Esophagus squamous epithelium (tissue), 5 donors: ENCODE data around the gene DCC. TPM values are rescaled to one million over a fixed set of nuclear protein-coding genes. Genes with fewer than 3 reads are reported as not detected.

ENCODE experiments used
- DNase-seq: peaks from one replicate; lab custom pipeline; 2025; lab: John Stamatoyannopoulos, UW
- H3K27ac ChIP-seq, 4 donors: fragments of 200-600 bp; sonication (generic); one replicate each; pipeline ENCODE4 v1.5.1; 2016 to 2019; ENCODE audit warnings: mild to moderate bottlenecking in 1 of 4
- H3K27me3 ChIP-seq, 4 donors: fragments of 200-600 bp; sonication (generic); 1 replicate in 3 of 4; 2 replicates in 1 of 4; pipeline versions ENCODE4 v1.5.1 to v1.6.0; 2017 to 2021; ENCODE audit warnings: antibody characterized with exemption in 1 of 4
- H3K36me3 ChIP-seq, 3 donors: fragments of 200-600 bp; sonication (generic); one replicate each; pipeline ENCODE4 v1.5.1; 2016 to 2019
- H3K4me1 ChIP-seq, 3 donors: fragments of 200-600 bp; sonication (generic); one replicate each; pipeline ENCODE4 v1.5.1; 2017 to 2019
- H3K4me3 ChIP-seq, 4 donors: fragments of 200-600 bp; sonication (generic); 1 replicate in 3 of 4; 2 replicates in 1 of 4; pipeline ENCODE4 v1.5.1; 2016 to 2019; ENCODE audit warnings: mild to moderate bottlenecking in 2 of 4, moderate library complexity in 1 of 4
- H3K9me3 ChIP-seq, 3 donors: fragments of 200-600 bp; sonication (generic); one replicate each; pipeline ENCODE4 v1.5.1; 2016 to 2019
- POLR2A ChIP-seq, 4 donors: fragments of 450-650 bp; IDR thresholded peaks; one replicate each; pipeline ENCODE4 v1.6.1; 2017; ENCODE audit warnings: antibody characterized with exemption in 4 of 4, mild to moderate bottlenecking in 4 of 4, moderate library complexity in 3 of 4
- WGBS, 2 donors: methylation state at CpG; one replicate each; pipeline ENCODE4 v1.1.5; 2018; 5-methylcytosine and 5-hydroxymethylcytosine counted together
- intact Hi-C: fragments of 100-400 bp; cut with DNase I; formaldehyde crosslinking; loops from one replicate; pipeline ENCODE4 v1.15.0; 2022
- total RNA-seq, 4 donors: library from RNA; depleted of rRNA; stranded (reverse); fragments of >200 nt; gene quantifications; one replicate each; pipeline ENCODE4 v1.1.0, GENCODE V29; 2016
- TF ChIP-seq, protein P1 (sequence below), 6 experiments: fragments of 450-650 bp in 4 of 6; fragments of 200-600 bp in 2 of 6; sonication (generic) in 2 of 6; IDR thresholded peaks; one replicate each; pipeline ENCODE4 v1.5.1; 2016 to 2019; ENCODE audit warnings: antibody characterized with exemption in 6 of 6, mild to moderate bottlenecking in 4 of 6, moderate library complexity in 4 of 6
- donor health status: DM: yes; HTN: yes; CAD: no.

DCC gene
- total RNA-seq, 4 donors from 2014 or later: 0.06 to 0.95 TPM; not detected in 2

DNA sequence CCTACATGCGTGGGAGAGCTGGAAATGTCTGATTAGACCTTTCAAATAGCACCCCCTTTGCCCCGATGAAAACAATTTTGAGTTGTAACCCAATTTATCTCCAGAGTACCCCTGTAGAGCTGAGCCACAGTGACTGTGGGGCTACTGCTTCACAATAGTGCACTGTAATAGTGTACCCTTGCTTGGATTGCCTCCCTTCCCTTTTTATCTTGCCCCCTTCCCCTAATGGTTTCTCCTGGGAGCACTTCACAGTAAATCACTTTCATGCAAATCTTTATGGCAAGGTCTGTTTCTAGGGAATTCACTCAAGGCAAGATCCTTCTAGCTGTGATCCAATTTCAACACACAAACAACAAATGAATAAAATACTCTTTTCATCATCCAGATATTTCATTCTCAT, 1196.9 kb downstream of the DCC start:
- H3K9me3 ChIP-seq: no peaks in the 10 kb centered on the region
- H3K4me1 ChIP-seq: no peaks in the 10 kb centered on the region
- DNase-seq: no peak
- H3K36me3 ChIP-seq: no peaks in the 10 kb centered on the region
- TF ChIP-seq POLR2A (IDR thresholded peaks at IDR 0.05): no peak
- TF ChIP-seq, protein P1, sequence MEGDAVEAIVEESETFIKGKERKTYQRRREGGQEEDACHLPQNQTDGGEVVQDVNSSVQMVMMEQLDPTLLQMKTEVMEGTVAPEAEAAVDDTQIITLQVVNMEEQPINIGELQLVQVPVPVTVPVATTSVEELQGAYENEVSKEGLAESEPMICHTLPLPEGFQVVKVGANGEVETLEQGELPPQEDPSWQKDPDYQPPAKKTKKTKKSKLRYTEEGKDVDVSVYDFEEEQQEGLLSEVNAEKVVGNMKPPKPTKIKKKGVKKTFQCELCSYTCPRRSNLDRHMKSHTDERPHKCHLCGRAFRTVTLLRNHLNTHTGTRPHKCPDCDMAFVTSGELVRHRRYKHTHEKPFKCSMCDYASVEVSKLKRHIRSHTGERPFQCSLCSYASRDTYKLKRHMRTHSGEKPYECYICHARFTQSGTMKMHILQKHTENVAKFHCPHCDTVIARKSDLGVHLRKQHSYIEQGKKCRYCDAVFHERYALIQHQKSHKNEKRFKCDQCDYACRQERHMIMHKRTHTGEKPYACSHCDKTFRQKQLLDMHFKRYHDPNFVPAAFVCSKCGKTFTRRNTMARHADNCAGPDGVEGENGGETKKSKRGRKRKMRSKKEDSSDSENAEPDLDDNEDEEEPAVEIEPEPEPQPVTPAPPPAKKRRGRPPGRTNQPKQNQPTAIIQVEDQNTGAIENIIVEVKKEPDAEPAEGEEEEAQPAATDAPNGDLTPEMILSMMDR (IDR thresholded peaks at IDR 0.05): no peak
- no peak overlapping the region for H3K27ac ChIP-seq
- intact Hi-C loops: no loop called here
- H3K27me3 ChIP-seq: no peaks in the 10 kb centered on the region
- H3K4me3 ChIP-seq: no peak overlapping the region
- WGBS, 2 donors: 72 to 79% methylated on average over 2 of the region's 2 CpGs

DNA sequence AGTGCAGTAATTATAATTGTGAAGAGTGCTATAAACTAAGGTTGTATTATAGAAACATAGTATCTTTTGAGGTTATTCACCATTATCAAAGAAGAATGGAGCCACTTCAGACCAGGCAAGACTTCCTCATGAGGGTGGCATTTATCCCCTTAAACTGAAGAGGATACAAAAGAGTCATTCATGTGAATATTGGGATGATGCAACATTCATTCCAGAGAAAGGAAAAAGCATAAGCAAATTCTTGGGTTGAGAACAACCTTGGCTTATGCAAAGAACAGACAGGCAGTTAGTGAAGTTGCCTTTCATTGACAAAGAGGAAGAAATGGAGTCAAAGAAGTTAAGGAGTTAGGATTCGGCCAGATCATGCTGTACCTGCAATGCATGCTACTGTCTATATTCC, 1201.9 kb downstream of the DCC start:
- Histone ChIP-seq H3K27ac (no peak overlapping the region), H3K36me3 (no peaks in the 10 kb centered on the region), H3K4me1 (no peaks in the 10 kb centered on the region), H3K9me3 (no peaks in the 10 kb centered on the region), H3K4me3 (no peak overlapping the region), H3K27me3 (no peaks in the 10 kb centered on the region)
- WGBS, 2 donors: 67 to 70% methylated on average over 1 of the region's 1 CpG
- intact Hi-C loops: no loop called here
- no peak for DNase-seq
- no peak for TF ChIP-seq POLR2A (IDR thresholded peaks at IDR 0.05)
- TF ChIP-seq, protein P1 (IDR thresholded peaks at IDR 0.05): no peak

DNA sequence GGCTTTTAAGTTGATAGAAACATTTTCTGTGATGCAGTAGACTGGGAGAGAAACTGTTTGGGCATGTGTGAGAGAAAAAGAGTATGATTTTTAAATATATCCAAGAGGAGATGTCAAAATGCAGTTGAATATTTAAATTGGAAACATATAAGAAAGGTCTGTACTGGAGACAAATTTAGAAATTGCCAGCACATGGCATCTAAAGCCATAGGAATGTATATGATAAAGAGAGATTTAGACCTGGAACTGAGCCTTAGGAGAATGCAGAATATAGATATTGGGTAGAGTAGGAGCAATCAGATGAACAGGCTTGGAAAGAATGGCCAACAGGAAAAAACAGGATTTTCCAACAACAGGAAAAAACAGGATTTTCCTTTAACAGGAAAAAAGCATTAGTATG, 1203.7 kb downstream of the DCC start:
- Histone ChIP-seq H3K9me3 (no peaks in the 10 kb centered on the region), H3K27ac (no peak overlapping the region), H3K27me3 (no peaks in the 10 kb centered on the region), H3K4me3 (no peak overlapping the region), H3K4me1 (no peaks in the 10 kb centered on the region), H3K36me3 (no peaks in the 10 kb centered on the region)
- TF ChIP-seq POLR2A (IDR thresholded peaks at IDR 0.05): no peak
- TF ChIP-seq, protein P1 (IDR thresholded peaks at IDR 0.05): no peak
- intact Hi-C loops: no loop called here
- DNase-seq: no peak

DNA sequence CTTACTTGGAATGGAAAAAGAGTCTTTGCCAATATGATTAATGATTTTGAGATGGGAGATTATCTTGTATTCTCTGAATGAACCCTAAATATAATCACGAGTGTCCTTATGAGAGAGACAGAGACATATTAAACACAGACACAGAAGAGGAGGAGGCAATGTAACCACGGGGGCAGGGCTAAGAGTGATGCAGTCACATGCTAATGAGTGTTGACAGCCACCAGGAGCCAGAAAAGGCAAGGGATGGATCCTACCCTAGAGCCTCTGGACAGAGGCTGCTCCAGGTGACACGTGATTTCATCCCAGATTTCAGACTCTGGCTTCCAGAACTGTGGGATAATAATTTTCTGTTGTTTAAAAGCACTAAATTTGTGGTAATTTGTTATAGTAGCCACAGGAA, 1204.9 kb downstream of the DCC start:
- intact Hi-C loops: no loop called here
- 34 to 36% methylated on average over 3 of the region's 3 CpGs for WGBS, 2 donors
- DNase-seq: no peak

DNA sequence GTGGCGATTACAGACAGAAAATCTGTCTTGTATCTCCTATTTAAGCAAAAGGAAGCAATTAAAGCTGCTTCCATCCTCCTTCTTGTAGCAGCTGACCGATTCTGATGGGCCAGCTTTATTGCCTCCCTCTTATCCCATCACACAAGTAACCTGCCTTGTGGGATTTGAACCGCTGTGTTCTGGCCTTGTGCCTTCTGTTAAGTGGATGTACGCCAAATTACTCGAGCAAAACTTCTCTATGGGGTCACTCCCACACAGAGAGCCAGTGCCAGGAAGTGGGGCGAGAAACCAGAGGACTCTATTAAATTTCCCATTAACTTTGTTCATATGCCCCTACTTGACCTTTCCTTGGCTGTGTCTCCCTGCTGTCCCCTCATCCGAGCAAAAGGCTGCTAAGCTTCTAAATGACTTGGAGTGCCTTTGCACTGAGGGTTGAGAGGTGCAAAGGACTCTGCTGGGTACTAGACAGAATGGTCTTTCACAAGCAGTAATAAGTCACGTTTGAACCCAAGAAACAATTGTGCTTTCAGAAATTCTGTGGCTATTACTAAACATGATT, 1212.0 kb downstream of the DCC start:
- TF ChIP-seq, protein P1 (IDR thresholded peaks at IDR 0.05): no peak
- TF ChIP-seq POLR2A (IDR thresholded peaks at IDR 0.05): no peak
- intact Hi-C loops: no loop called here
- no peak overlapping the region for H3K4me3 ChIP-seq
- WGBS, 2 donors: 39 to 56% methylated on average over 6 to 8 of the region's 8 CpGs
- H3K9me3 ChIP-seq: no peaks in the 10 kb centered on the region
- H3K36me3 ChIP-seq: no peaks in the 10 kb centered on the region
- no peaks in the 10 kb centered on the region for H3K4me1 ChIP-seq
- no peak overlapping the region for H3K27ac ChIP-seq
- no peaks in the 10 kb centered on the region for H3K27me3 ChIP-seq
- no peak for DNase-seq

More for the DNA sequence above, 1204.9 kb downstream of the DCC start:
- Histone ChIP-seq H3K9me3 (no peaks in the 10 kb centered on the region), H3K4me3 (no peak overlapping the region), H3K4me1 (no peaks in the 10 kb centered on the region), H3K36me3 (no peaks in the 10 kb centered on the region), H3K27me3 (no peaks in the 10 kb centered on the region), H3K27ac (no peak overlapping the region)
- no peak for TF ChIP-seq POLR2A (IDR thresholded peaks at IDR 0.05)
- TF ChIP-seq, protein P1 (IDR thresholded peaks at IDR 0.05): no peak
